T47D (cell line): ENCODE results near the gene DBX1.
"Not testable (repeated sequence)": the region's sequence is repeated elsewhere in the genome, so short reads cannot be mapped to it uniquely, and the experiment has no call there.

ENCODE experiments used
- DNase-seq, 2 experiments: peaks; one replicate each; pipeline versions ENCODE4 v3.0.0 to v3.0.0-alpha.2; 2011 to 2012; ENCODE audit warnings: low read depth in 1 of 2, low spot score in 1 of 2
- JUND ChIP-seq: IDR thresholded peaks from 2 replicates; pipeline ENCODE4 v1.6.1; 2012; ENCODE audit warnings: low read depth
- in situ Hi-C: cut with HindIII; loops from 2 replicates; pipeline ENCODE4 v1.10.0; 2016; ENCODE audit warnings: low sequenced_read_pairs, low pct_unique_long_range_greater_than_20kb

Gene DBX1

GRCh38 chr11:20156876-20157613 lies 3.2 kb downstream of the DBX1 start:
- no peak for TF ChIP-seq JUND
- in situ Hi-C loops = no loop called here
- DNase-seq = no peak

GRCh38 chr11:20156280-20156875 lies 3.9 kb downstream of the DBX1 start:
- no peak for TF ChIP-seq JUND
- no peak for DNase-seq
- in situ Hi-C loops = no loop called here

- in situ Hi-C loops = no loop called here
- no peak for TF ChIP-seq JUND
- no peak for DNase-seq
Observed at GRCh38 chr11:20155683-20156279, 4.5 kb downstream of the DBX1 start.

GRCh38 chr11:20154381-20154780 lies 5.9 kb downstream of the DBX1 start:
- peak in 1 of 2 experiments; percentile 16 for DNase-seq
- TF ChIP-seq JUND = no peak
- in situ Hi-C loops = no loop called here

- DNase-seq = no peak
- in situ Hi-C loops = no loop called here
- TF ChIP-seq JUND = no peak
Observed at GRCh38 chr11:20138707-20139106, 21.6 kb downstream of the DBX1 start.

GRCh38 chr11:20137637-20138036 lies 22.6 kb downstream of the DBX1 start:
- TF ChIP-seq JUND = no peak
- DNase-seq = no peak
- in situ Hi-C loops = no loop called here

GRCh38 chr11:20134991-20135736 lies 25.1 kb downstream of the DBX1 start:
- no peak for TF ChIP-seq JUND
- in situ Hi-C loops = no loop called here
- peak in 1 of 2 experiments; percentile 31 for DNase-seq

GRCh38 chr11:20132667-20133039 lies 27.6 kb downstream of the DBX1 start:
- no peak for TF ChIP-seq JUND
- no peak for DNase-seq
- in situ Hi-C loops = no loop called here

- in situ Hi-C loops = no loop called here
- no peak for TF ChIP-seq JUND
- DNase-seq = peak; percentile 64 to 76
Observed at GRCh38 chr11:20131788-20132666, 28.2 kb downstream of the DBX1 start.

- no peak for DNase-seq
- in situ Hi-C loops = no loop called here
- no peak for TF ChIP-seq JUND
Observed at GRCh38 chr11:20129665-20130064, 30.6 kb downstream of the DBX1 start.

GRCh38 chr11:20128528-20128825 lies 31.8 kb downstream of the DBX1 start:
- in situ Hi-C loops, DNase-seq: not testable (repeated sequence)

GRCh38 chr11:20127671-20128527 lies 32.4 kb downstream of the DBX1 start:
- no peak for TF ChIP-seq JUND
- in situ Hi-C loops = no loop called here
- DNase-seq = peak; percentile 72 to 78
